Neuronal stem cell (in vitro differentiated cells): ENCODE data around the gene FLNC.

Experiments used
- DNase-seq: peaks from one replicate; pipeline ENCODE4 v3.0.0-alpha.2; 2013; ENCODE audit warnings: low spot score
- H2AFZ ChIP-seq: one replicate; pipeline ENCODE4 v1.6.1; 2013; ENCODE audit warnings: mild to moderate bottlenecking, low read length, inconsistent platforms
- H2AK5ac ChIP-seq: 2 replicates; pipeline ENCODE4 v1.6.1; 2013; ENCODE audit warnings: low read depth, mild to moderate bottlenecking, inconsistent platforms, low read length, moderate library complexity, mixed read lengths
- H2BK120ac ChIP-seq: 2 replicates; pipeline ENCODE4 v1.6.1; 2013; ENCODE audit warnings: low read depth, mild to moderate bottlenecking, inconsistent platforms, low read length, moderate library complexity, mixed read lengths
- H2BK12ac ChIP-seq: one replicate; pipeline ENCODE4 v1.6.1; 2013; ENCODE audit warnings: low read length, inconsistent platforms
- H2BK15ac ChIP-seq: 2 replicates; pipeline ENCODE4 v1.6.1; 2013; ENCODE audit warnings: mild to moderate bottlenecking, low read length, inconsistent platforms, mixed read lengths
- H2BK5ac ChIP-seq: one replicate; pipeline ENCODE4 v1.6.1; 2013; ENCODE audit warnings: inconsistent platforms, mild to moderate bottlenecking, low read length, moderate library complexity
- H3K14ac ChIP-seq: one replicate; pipeline ENCODE4 v1.6.1; 2013; ENCODE audit warnings: low read length, inconsistent platforms
- H3K18ac ChIP-seq: 2 replicates; pipeline ENCODE4 v1.6.1; 2013; ENCODE audit warnings: low read length, inconsistent platforms
- H3K23ac ChIP-seq: 2 replicates; pipeline ENCODE4 v1.6.1; 2013; ENCODE audit warnings: low read depth, mild to moderate bottlenecking, mixed read lengths, low read length, inconsistent platforms; ENCODE audit not compliant: poor library complexity
- H3K27ac ChIP-seq: replicated peaks from 3 replicates; pipeline ENCODE4 v1.5.1; 2013; ENCODE audit warnings: low read length, inconsistent platforms
- H3K27me3 ChIP-seq, 3 experiments: 2 replicates each; pipeline ENCODE4 v1.6.1; 2013; ENCODE audit warnings: low read length in 3 of 3, mild to moderate bottlenecking in 2 of 3, inconsistent platforms in 1 of 3, low read depth in 1 of 3, mixed read lengths in 1 of 3, moderate library complexity in 1 of 3; ENCODE audit not compliant: control insufficient read depth in 3 of 3, insufficient read depth in 3 of 3
- H3K36me3 ChIP-seq, 2 donors: replicated peaks in 1 of 2; 2 replicates each; pipeline ENCODE4 v1.6.1; 2013; ENCODE audit warnings: low read length in 2 of 2; ENCODE audit not compliant: control insufficient read depth in 2 of 2, insufficient read depth in 2 of 2
- H3K4ac ChIP-seq: 2 replicates; pipeline ENCODE4 v1.6.1; 2013; ENCODE audit warnings: inconsistent platforms, mild to moderate bottlenecking, low read length, moderate library complexity
- H3K4me1 ChIP-seq, 2 donors: 1 replicate in 1 of 2; 2 replicates in 1 of 2; pipeline ENCODE4 v1.6.1; 2013; ENCODE audit warnings: low read length in 2 of 2, low read depth in 1 of 2; ENCODE audit not compliant: control insufficient read depth in 2 of 2, insufficient read depth in 1 of 2
- H3K4me2 ChIP-seq: one replicate; pipeline ENCODE4 v1.6.1; 2013; ENCODE audit warnings: mild to moderate bottlenecking, low read length, inconsistent platforms; ENCODE audit not compliant: insufficient read depth, poor library complexity, severe bottlenecking
- H3K4me3 ChIP-seq, 2 donors: 2 replicates each; pipeline ENCODE4 v1.5.1; 2013; ENCODE audit warnings: low read length in 2 of 2, mild to moderate bottlenecking in 2 of 2, inconsistent platforms in 1 of 2, moderate library complexity in 1 of 2
- H3K79me1 ChIP-seq: one replicate; pipeline ENCODE4 v1.6.1; 2013; ENCODE audit warnings: low read depth, mild to moderate bottlenecking, inconsistent platforms, low read length, moderate library complexity
- H3K9ac ChIP-seq: one replicate; pipeline ENCODE4 v1.6.1; 2013; ENCODE audit warnings: mild to moderate bottlenecking, low read depth, low read length, inconsistent platforms; ENCODE audit not compliant: poor library complexity
- H3K9me3 ChIP-seq, 2 donors: replicated peaks in 1 of 2; 2 replicates each; pipeline versions ENCODE3 to v1.6.1; 2013; ENCODE audit warnings: low read length in 2 of 2, mild to moderate bottlenecking in 2 of 2, inconsistent platforms in 1 of 2, low read depth in 1 of 2, mixed read lengths in 1 of 2, moderate library complexity in 1 of 2; ENCODE audit not compliant: control insufficient read depth in 2 of 2, insufficient read depth in 1 of 2
- H4K8ac ChIP-seq: one replicate; pipeline ENCODE4 v1.6.1; 2013; ENCODE audit warnings: low read depth, mild to moderate bottlenecking, inconsistent platforms, low read length, moderate library complexity
- H4K91ac ChIP-seq: one replicate; pipeline ENCODE4 v1.6.1; 2013; ENCODE audit warnings: low read length, low read depth, mild to moderate bottlenecking, inconsistent platforms; ENCODE audit not compliant: poor library complexity
- WGBS, 2 donors: extraction: QIAGEN DNeasy Blood & Tissue Kit; methylation state at CpG; one replicate each; pipeline ENCODE4 v1.1.7; 2013; ENCODE audit warnings: missing lambda C conversion rate in 2 of 2, mixed read lengths in 1 of 2; ENCODE audit not compliant: insufficient read length in 2 of 2, insufficient replicate concordance in 1 of 2; ENCODE audit errors: extremely low coverage in 2 of 2; 5-methylcytosine and 5-hydroxymethylcytosine counted together

The FLNC gene

GRCh38 chr7:128818694-128819093 lies 11.5 kb upstream of the FLNC start:
- no CpG with 5 or more reads among the region's 3 CpGs for WGBS, 2 donors

DNA sequence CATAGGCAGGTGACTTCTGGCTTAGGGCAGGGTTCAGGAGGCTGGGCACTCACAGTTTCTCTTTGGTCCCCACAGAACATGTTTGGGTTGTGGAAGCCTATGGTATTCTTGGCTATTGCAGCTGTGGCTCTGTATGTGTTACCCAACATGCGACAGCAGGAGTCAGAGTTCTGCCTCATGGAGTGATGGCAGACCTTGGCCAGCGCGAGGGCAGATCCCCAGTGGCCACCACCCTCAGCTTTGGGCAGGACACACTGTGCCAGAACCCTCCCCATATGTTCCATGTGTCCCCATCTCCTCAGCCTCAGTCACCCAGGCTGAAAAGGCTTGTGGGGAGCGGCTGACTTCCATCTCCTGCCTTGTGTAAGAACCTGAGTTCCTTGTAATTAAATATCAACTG lies 8.5 kb upstream of the FLNC start:
- no peak overlapping the region for H4K91ac ChIP-seq
- H3K14ac ChIP-seq, result no peak overlapping the region
- H3K9ac ChIP-seq, result no peak overlapping the region
- WGBS, 2 donors, result no CpG with 5 or more reads among the region's 4 CpGs
- H2AK5ac ChIP-seq, result no peak overlapping the region
- no peak overlapping the region for H2BK5ac ChIP-seq
- H3K4me3 ChIP-seq, result no peak overlapping the region
- H3K27me3 ChIP-seq, result peaks cover 0 to 2% (median 0%) of the 10 kb centered on the region in 3 experiments
- H2BK12ac ChIP-seq, result no peak overlapping the region
- H3K4me1 ChIP-seq, result peaks cover 0 to 3% of the 10 kb centered on the region in 2 donors
- no peak overlapping the region for H3K4ac ChIP-seq
- no peak overlapping the region for H3K27ac ChIP-seq
- H3K36me3 ChIP-seq, result peaks cover 0 to 6% of the 10 kb centered on the region in 2 donors
- DNase-seq, result no peak
- no peak overlapping the region for H3K23ac ChIP-seq
- H3K4me2 ChIP-seq, result no peak overlapping the region
- H2BK120ac ChIP-seq, result no peak overlapping the region
- H2AFZ ChIP-seq, result no peak overlapping the region
- no peaks in the 10 kb centered on the region for H3K79me1 ChIP-seq
- no peaks in the 10 kb centered on the region for H3K9me3 ChIP-seq
- H3K18ac ChIP-seq, result no peak overlapping the region
- H4K8ac ChIP-seq, result no peak overlapping the region
- no peak overlapping the region for H2BK15ac ChIP-seq

More at GRCh38 chr7:128818694-128819093, 11.5 kb upstream of the FLNC start:
- no peak overlapping the region for H3K23ac ChIP-seq
- no peak overlapping the region for H4K8ac ChIP-seq
- H3K4ac ChIP-seq, result no peak overlapping the region
- H3K36me3 ChIP-seq, result peaks cover 0 to 9% of the 10 kb centered on the region in 2 donors
- peaks cover 0 to 2% (median 0%) of the 10 kb centered on the region in 3 experiments for H3K27me3 ChIP-seq
- no peak overlapping the region for H2AK5ac ChIP-seq
- no peak overlapping the region for H2BK120ac ChIP-seq
- DNase-seq, result no peak
- no peak overlapping the region for H2AFZ ChIP-seq
- H3K18ac ChIP-seq, result no peak overlapping the region
- no peak overlapping the region for H4K91ac ChIP-seq
- no peak overlapping the region for H2BK5ac ChIP-seq
- H2BK12ac ChIP-seq, result no peak overlapping the region
- no peaks in the 10 kb centered on the region for H3K79me1 ChIP-seq
- no peak overlapping the region for H3K4me2 ChIP-seq
- H3K4me3 ChIP-seq, result no peak overlapping the region
- no peak overlapping the region for H2BK15ac ChIP-seq
- H3K4me1 ChIP-seq, result peaks cover 0 to 5% of the 10 kb centered on the region in 2 donors
- H3K9me3 ChIP-seq, result no peaks in the 10 kb centered on the region
- no peak overlapping the region for H3K9ac ChIP-seq
- H3K27ac ChIP-seq, result no peak overlapping the region
- H3K14ac ChIP-seq, result no peak overlapping the region

DNA sequence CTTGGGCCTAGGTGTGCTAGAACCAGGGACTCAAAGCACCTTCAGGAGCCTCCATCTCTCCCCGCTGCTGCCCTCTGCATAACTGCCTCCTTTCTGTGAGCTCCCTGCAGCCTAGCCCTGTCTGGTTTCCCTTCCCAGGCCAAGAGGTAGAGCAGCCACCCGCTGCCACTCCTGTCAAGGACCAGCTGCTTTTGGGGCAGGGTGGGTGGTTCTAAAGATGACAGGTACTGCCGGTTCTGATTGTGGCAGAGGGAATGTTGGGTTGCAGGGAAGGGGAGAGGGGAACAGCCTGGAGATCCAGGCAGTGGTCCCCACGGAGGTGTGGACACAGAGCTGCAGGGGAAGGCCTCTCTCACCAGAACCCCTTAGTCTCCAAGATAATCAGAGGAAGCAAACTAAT lies 3.7 kb upstream of the FLNC start:
- no peak for DNase-seq
- Histone ChIP-seq H3K27ac (no peak overlapping the region), H2BK12ac (no peak overlapping the region), H3K23ac (no peak overlapping the region), H3K27me3 (peaks cover 0 to 2% (median 0%) of the 10 kb centered on the region in 3 experiments), H3K4ac (no peak overlapping the region), H3K4me2 (no peak overlapping the region), H3K4me3 (no peak overlapping the region), H2BK5ac (no peak overlapping the region), H2BK120ac (no peak overlapping the region), H3K79me1 (peaks cover 2% of the 10 kb centered on the region), H3K18ac (no peak overlapping the region), H4K91ac (no peak overlapping the region), H2AK5ac (no peak overlapping the region), H3K9ac (no peak overlapping the region), H4K8ac (no peak overlapping the region), H2BK15ac (no peak overlapping the region), H2AFZ (no peak overlapping the region), H3K9me3 (no peaks in the 10 kb centered on the region), H3K4me1 (peaks cover 20 to 21% of the 10 kb centered on the region in 2 donors), H3K14ac (no peak overlapping the region), H3K36me3 (peaks cover 0 to 2% of the 10 kb centered on the region in 2 donors)
- WGBS, 2 donors, result no CpG with 5 or more reads among the region's 4 CpGs

GRCh38 chr7:128826916-128827247 lies 3.3 kb upstream of the FLNC start:
- H2BK12ac ChIP-seq, result no peak overlapping the region
- no peak overlapping the region for H2AK5ac ChIP-seq
- H2BK120ac ChIP-seq, result no peak overlapping the region
- no peak overlapping the region for H3K14ac ChIP-seq
- no peak overlapping the region for H3K27ac ChIP-seq
- H3K4me2 ChIP-seq, result no peak overlapping the region
- H3K9me3 ChIP-seq, result no peaks in the 10 kb centered on the region
- no CpG with 5 or more reads among the region's 1 CpG for WGBS, 2 donors
- no peak overlapping the region for H4K91ac ChIP-seq
- peaks cover 22 to 24% of the 10 kb centered on the region in 2 donors for H3K4me1 ChIP-seq
- H3K23ac ChIP-seq, result no peak overlapping the region
- H2BK5ac ChIP-seq, result no peak overlapping the region
- no peak overlapping the region for H3K4me3 ChIP-seq
- no peak for DNase-seq
- H2BK15ac ChIP-seq, result no peak overlapping the region
- no peaks in the 10 kb centered on the region for H3K36me3 ChIP-seq
- H4K8ac ChIP-seq, result no peak overlapping the region
- H3K79me1 ChIP-seq, result peaks cover 2% of the 10 kb centered on the region
- H2AFZ ChIP-seq, result no peak overlapping the region
- H3K27me3 ChIP-seq, result no peaks in the 10 kb centered on the region
- H3K18ac ChIP-seq, result no peak overlapping the region
- H3K9ac ChIP-seq, result no peak overlapping the region
- no peak overlapping the region for H3K4ac ChIP-seq
